Jurkat, Clone E6-1 (cell line): ENCODE data around the gene KBTBD12.

Source experiments
- DNase-seq: peaks from one replicate; pipeline ENCODE4 v3.0.0-alpha.2; 2011; ENCODE audit warnings: low read depth, low spot score
- H3K4me3 ChIP-seq: 2 replicates; pipeline ENCODE4 v1.5.1; 2011; ENCODE audit warnings: mild to moderate bottlenecking, low read length, control low read depth, moderate library complexity

Gene KBTBD12

DNA sequence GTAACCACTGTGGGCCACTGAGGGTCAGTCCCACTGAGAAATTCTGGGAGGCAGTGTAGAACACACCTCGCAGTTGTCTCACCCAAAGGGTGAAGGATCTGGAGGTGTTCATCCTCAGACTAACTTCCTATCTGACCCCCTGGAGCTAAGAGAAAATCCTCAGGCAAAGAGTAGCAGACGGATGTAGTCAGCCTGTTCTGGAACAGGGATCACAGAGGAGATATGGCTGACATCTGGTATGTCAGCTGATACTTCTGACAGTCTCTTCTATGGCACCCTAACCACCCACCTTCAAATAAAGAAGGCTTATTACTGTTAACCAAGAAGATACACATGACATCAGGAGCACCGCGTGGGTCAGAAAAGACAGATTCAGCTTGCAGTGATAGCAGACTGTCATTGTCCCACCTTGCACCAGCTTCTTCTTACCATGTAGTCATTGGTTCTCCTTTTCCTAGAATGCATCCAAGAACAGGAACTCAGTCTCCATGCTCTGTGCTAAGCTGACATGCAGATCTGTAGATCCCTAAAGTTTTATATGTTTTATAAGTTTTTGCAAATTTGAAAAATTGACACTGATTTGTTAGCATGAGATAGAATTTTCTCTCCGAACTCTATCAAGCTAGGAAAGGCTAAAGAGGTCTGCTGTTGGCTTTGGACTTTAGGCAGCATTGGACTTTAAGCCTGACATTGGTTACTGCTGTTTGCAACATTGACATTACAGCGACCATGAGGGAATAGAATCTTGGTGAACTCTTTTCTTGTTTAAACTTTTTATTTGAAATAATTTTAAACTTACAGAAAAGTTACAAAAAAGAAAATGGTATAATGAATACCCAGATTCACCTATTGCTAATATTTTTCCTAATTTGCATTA is 60.4 kb downstream of the KBTBD12 start:
- no peak for DNase-seq
- H3K4me3 ChIP-seq = no peak overlapping the region

- DNase-seq = no peak
Observed at GRCh38 chr3:127978636-127979035, 63.6 kb downstream of the KBTBD12 start.

GRCh38 chr3:127979473-127979872 is 64.4 kb downstream of the KBTBD12 start:
- no peak overlapping the region for H3K4me3 ChIP-seq
- no peak for DNase-seq

More at GRCh38 chr3:127978636-127979035, 63.6 kb downstream of the KBTBD12 start:
- H3K4me3 ChIP-seq = no peak overlapping the region

GRCh38 chr3:127981097-127981496 is 66.1 kb downstream of the KBTBD12 start:
- no peak for DNase-seq

GRCh38 chr3:127982155-127982554 is 67.1 kb downstream of the KBTBD12 start:
- no peak overlapping the region for H3K4me3 ChIP-seq
- DNase-seq = no peak

More at GRCh38 chr3:127981097-127981496, 66.1 kb downstream of the KBTBD12 start:
- no peak overlapping the region for H3K4me3 ChIP-seq

DNA sequence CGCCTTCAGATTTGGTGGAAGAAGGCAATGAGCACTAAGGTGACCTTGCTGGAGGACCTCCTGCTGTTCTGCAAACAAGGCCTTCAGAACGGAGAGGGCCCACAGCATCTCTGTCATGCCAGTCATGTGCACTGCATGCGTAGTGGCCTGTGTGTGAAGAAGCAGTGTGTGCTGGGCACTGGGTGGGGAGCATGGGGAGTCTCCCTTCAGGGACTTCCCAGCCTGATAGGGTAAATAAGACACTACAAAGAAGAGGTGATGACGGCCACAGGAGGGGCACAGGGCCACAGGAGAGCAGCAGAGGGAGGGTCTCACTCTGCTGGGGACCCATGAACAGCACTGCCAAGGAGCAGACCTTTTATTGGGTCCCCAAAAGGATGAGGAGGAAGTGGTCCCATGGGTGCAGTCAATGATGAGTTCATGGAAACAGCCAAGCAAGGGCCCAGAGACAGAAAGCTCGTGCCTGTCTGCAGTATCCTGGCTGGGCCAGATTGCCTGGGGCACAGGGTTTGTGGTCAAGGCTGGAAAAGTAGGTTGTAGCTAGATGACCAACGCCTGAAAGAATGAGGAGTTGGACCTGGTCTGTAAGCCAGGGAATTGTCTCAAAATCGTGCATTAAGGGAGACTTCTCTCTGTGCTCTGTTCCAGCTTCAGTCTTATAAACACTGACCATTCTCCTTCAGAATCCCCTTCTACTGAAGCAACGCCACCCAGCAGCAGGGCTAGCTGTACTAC is 69.4 kb downstream of the KBTBD12 start:
- H3K4me3 ChIP-seq = no peak overlapping the region
- no peak for DNase-seq

DNA sequence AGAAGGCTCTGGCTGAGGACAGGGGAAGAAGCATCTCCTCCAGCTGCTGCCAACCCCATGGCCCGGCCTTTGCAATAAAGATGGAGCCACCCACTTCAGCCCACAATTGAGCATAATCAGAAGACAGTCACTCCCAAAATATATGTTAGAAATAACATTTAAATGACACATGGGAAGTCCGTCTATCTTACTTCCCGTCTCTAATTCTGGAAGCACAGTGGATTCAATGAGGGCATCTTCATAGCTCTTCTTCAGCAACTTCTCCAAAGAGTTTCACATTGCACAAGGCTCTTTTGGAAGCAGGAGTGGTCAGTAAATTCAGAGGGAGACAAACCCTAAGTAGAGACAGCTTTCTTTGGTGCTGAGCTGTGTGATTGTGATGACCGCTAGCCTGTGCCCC is 70.2 kb downstream of the KBTBD12 start:
- H3K4me3 ChIP-seq = no peak overlapping the region
- DNase-seq = no peak

DNA sequence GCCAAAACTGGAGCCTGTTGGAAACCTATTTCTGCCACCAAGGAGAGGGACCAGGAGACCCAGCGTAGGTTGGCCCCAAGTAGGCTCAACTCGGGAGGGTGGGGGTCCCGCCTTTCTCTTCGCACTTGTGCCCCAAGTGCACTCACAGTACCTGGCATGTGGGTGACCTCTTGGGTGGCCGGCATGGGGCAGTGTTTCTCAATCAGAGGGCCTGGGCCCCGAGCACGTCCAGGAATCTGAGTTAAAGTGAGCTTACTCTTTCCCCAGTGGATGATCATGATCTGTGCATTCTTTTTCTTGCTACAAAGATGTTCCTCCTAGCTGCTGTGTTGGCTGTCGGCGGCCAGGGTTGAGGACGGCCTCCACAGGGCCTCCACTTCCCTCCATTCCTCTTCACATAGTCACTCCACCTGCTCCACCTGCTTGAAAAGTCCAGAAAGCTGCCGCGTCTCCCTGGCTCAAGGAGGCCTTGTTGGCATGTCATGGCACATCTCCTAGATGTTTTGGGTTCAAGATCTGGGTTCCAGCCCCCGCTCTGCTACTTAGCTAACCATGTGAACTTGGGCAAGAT is 70.7 kb downstream of the KBTBD12 start:
- no peak for DNase-seq

GRCh38 chr3:127986803-127987202 is 71.8 kb downstream of the KBTBD12 start:
- DNase-seq = no peak
- H3K4me3 ChIP-seq = no peak overlapping the region

More for the DNA sequence above, 70.7 kb downstream of the KBTBD12 start:
- H3K4me3 ChIP-seq = no peak overlapping the region

DNA sequence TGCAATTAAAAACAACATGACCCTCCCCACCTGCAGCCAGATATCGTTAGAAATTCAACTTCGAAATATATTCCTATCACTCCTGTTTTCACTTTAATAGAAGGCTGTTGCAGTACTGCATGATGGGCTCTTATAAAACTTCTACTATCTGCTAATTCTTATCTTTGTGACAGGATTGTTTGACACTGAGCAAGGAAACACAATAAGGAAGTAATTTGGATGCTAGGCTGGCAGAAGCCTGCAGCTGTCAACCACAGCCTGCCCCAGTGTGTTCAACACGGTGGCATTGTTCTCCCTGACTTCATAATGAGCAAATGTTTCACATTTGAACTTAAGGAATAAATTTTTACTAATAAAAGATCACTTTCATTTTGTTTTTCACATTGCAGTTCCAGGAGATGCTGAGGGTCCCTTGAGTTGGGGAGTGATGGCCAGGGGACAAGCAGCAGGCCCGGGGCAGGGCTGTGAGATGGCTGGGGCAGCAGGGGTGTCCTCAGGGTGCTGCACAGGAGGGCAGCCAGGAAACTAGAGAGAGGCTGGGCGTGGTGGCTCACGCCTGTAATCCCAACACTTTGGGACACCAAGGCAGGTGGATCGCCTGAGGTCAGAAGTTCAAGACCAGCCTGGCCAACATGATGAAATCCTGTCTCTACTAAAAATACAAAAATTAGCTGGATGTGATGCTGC is 72.4 kb downstream of the KBTBD12 start:
- no peak for DNase-seq
- H3K4me3 ChIP-seq = no peak overlapping the region

DNA sequence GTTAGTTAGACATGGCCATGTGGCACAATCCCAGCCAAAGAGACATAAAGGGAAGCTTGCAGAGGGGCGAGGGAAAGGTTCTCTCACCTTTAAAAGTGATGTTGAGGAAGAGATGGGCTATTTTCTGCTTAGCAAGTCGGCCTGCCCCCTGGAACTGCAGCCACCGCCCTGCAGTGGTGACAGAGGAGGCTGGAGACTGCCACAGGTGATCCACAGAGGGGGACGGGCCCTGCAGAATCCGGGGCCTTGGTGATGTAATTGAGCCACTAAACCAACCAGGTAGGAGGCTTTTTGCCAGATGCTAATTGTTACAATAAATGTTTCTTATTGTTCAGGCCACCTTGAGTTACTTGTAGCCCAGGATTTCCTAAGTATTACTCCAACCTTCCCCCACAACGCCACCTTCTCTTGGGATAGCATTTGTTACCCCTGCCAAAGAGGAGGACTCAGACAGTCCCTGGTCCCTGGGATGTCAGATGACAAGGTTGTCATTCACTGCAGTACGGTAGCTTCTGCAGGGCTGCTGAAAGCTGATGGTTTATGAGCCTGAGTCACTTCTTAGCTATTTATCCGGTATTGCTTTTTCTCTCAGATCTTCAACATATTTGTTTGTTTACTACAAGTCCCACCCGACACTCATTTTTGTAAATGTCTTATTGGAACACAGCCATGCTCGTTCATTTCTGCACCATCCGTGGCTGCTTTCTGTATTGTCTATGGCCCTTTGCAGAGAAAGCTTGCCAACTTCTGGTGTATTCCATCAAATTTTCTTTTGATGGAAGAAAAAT is 73.9 kb downstream of the KBTBD12 start:
- no peak for DNase-seq
- no peak overlapping the region for H3K4me3 ChIP-seq

- H3K4me3 ChIP-seq = no peak overlapping the region
- DNase-seq = no peak
Observed at GRCh38 chr3:127990051-127990450, 75.0 kb downstream of the KBTBD12 start.

DNA sequence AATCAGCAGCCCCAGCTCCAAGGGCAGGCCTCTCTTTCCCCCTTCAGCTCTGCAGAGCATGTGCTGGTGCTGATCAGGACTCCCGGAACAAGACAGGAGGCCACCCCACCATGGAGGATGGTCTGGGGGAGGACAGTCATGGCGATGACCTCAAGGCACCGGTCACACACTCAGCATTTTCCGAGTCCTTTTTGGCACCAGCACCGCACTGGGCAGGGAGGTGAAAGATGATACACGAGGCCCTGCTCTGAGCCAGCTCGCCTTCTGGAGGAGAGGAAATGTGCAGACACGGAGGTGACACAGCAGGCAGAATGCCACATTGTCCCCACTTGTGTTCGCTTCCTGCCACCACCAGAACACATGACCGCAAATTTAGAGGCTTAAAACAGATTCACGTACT is 75.4 kb downstream of the KBTBD12 start:
- DNase-seq = peak; percentile 41
- no peak overlapping the region for H3K4me3 ChIP-seq

- no peak for DNase-seq
- no peak overlapping the region for H3K4me3 ChIP-seq
Observed at GRCh38 chr3:127991251-127991650, 76.2 kb downstream of the KBTBD12 start.

DNA sequence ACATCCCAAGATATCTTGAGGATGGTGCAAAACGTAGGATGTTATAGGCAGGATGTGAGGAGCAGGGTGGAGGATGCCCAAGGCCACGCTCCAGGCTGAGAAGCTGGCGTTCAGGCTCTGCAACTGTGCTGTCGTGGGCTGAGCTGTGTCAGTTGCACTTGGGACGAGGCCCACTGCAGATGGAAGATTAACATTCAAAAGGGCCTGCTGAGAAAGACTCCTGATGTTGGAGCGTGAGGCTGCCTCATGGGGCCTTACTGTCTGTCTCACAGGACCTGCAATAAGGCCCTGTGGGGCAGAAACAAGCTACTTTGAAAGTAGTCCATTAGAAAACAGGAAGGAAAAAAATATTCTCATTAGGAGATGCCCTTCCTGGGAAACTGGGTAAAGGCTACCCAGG is 76.6 kb downstream of the KBTBD12 start:
- no peak for DNase-seq
- H3K4me3 ChIP-seq = no peak overlapping the region

GRCh38 chr3:127992127-127992526 is 77.1 kb downstream of the KBTBD12 start:
- no peak overlapping the region for H3K4me3 ChIP-seq
- DNase-seq = no peak

- DNase-seq = no peak
- H3K4me3 ChIP-seq = no peak overlapping the region
Observed at GRCh38 chr3:127994011-127994410, 79.0 kb downstream of the KBTBD12 start.

DNA sequence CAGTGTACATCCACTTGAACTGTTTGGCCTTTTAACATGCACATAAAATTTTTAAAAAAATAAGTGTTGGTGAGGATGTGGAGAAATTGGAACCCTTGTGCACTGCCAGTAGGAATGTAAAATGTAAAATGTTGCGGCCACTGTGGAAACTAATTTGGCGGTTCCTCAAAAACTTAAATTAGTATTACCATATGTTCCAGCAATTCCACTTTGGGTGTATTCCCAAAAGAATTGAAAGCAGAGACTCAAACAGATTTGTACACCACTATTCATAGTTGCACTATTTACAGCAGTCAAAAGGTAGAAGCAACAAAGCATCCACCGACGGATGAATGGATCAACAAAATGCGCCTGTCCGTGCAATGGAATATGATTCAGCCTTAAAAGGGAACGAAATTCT is 82.0 kb downstream of the KBTBD12 start:
- H3K4me3 ChIP-seq = no peak overlapping the region
- no peak for DNase-seq

- H3K4me3 ChIP-seq = no peak overlapping the region
- DNase-seq = no peak
Observed at GRCh38 chr3:127997961-127998360, 82.9 kb downstream of the KBTBD12 start.
